ENCODE data around the gene DENND5B. TPM values are rescaled to one million over a fixed set of nuclear protein-coding genes. Genes with fewer than 3 reads are reported as not detected.
"Not testable (repeated sequence)": the region's sequence is repeated elsewhere in the genome, so short reads cannot be mapped to it uniquely, and the experiment has no call there.

The DENND5B gene
- total RNA-seq, 1 donor from 2014 or later = 20.0 TPM

DNA sequence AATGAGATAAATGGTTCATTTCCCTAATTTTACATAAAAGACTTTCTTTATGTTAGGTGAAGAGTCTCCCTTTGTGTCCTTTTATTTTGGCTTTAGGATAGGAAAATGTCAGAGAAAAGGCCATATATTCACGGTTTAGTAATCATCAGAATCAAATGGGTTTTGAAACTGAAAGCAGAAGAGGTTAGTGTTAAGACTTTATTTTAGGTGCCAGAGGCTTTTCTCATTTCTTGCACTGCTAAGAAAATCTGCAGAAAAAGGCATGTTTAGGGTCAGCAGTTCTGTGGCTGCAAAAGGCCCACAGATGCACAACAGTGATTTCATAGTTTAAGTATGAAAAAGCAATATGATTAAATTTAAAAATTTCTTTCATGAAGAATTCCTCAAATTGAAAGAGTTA is 184.6 kb downstream of the DENND5B start:
- H3K27ac Mint-ChIP-seq (ENCODE audit: unreplicated experiment) = no peak overlapping the region

DNA sequence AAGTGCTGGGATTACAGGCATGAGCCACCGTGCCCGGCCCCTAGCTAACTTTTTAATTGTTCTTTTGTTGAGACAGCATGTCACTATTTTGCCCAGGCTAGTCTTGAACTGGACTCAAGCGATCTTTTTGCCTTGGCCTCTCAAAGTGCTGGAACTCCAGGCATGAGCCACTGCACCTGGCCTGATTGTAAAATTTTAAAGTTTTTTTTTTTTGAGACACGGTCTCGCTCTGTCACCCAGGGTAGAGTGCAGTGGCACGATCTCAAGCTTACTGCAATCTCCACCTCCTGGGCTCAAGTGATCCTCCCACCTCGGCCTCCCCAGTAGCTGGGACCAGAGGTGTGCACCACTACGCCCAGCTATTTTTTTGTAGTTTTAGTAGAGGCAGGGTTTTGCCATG is 185.9 kb downstream of the DENND5B start:
- peaks cover 6% of the 10 kb centered on the region for H3K4me1 Mint-ChIP-seq (ENCODE audit: unreplicated experiment)
- H3K4me3 Mint-ChIP-seq (ENCODE audit: unreplicated experiment) = no peak overlapping the region
- H3K27me3 Mint-ChIP-seq (ENCODE audit: unreplicated experiment) = no peaks in the 10 kb centered on the region
- TF ChIP-seq, protein P1, sequence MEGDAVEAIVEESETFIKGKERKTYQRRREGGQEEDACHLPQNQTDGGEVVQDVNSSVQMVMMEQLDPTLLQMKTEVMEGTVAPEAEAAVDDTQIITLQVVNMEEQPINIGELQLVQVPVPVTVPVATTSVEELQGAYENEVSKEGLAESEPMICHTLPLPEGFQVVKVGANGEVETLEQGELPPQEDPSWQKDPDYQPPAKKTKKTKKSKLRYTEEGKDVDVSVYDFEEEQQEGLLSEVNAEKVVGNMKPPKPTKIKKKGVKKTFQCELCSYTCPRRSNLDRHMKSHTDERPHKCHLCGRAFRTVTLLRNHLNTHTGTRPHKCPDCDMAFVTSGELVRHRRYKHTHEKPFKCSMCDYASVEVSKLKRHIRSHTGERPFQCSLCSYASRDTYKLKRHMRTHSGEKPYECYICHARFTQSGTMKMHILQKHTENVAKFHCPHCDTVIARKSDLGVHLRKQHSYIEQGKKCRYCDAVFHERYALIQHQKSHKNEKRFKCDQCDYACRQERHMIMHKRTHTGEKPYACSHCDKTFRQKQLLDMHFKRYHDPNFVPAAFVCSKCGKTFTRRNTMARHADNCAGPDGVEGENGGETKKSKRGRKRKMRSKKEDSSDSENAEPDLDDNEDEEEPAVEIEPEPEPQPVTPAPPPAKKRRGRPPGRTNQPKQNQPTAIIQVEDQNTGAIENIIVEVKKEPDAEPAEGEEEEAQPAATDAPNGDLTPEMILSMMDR (IDR thresholded peaks at IDR 0.05; ENCODE audit: unreplicated experiment) = no peak
- H3K36me3 Mint-ChIP-seq (ENCODE audit: low read depth, unreplicated experiment) = no peaks in the 10 kb centered on the region
- H3K9me3 Mint-ChIP-seq (ENCODE audit: unreplicated experiment) = no peaks in the 10 kb centered on the region
- DNase-seq (ENCODE audit: low spot score) = no peak
- H3K27ac Mint-ChIP-seq (ENCODE audit: unreplicated experiment) = no peak overlapping the region

More for the DNA sequence above, 184.6 kb downstream of the DENND5B start:
- no peaks in the 10 kb centered on the region for H3K36me3 Mint-ChIP-seq (ENCODE audit: low read depth, unreplicated experiment)
- TF ChIP-seq, protein P1 (IDR thresholded peaks at IDR 0.05; ENCODE audit: unreplicated experiment) = no peak
- no peak overlapping the region for H3K4me3 Mint-ChIP-seq (ENCODE audit: unreplicated experiment)
- DNase-seq (ENCODE audit: low spot score) = no peak
- H3K9me3 Mint-ChIP-seq (ENCODE audit: unreplicated experiment) = no peaks in the 10 kb centered on the region
- peaks cover 1% of the 10 kb centered on the region for H3K4me1 Mint-ChIP-seq (ENCODE audit: unreplicated experiment)
- no peaks in the 10 kb centered on the region for H3K27me3 Mint-ChIP-seq (ENCODE audit: unreplicated experiment)

DNA sequence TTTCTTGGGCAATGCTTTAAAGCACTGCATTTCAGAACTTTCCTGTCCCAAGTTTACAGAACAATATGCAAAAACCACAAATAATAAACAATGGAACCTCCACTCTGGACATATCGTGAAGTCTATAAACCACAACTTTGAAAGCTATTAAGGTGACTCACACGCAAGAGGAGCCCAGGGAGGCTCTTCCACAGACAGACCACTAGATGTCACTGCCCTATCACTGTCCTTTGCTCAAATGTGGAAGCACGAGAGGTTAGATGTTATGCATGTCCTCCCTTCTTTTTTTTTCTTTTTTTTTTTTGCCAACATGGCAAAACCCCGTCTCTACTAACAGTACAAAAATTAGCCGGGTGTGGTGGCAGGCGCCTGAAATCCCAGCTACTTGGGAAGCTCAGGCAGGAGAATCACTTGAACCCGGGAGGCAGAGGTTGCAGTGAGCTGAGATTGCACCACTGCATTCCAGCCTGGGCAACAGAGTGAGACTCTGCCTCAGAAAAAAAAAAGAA is 187.8 kb downstream of the DENND5B start:
- not testable (repeated sequence) for H3K36me3 Mint-ChIP-seq (ENCODE audit: low read depth, unreplicated experiment); H3K9me3 Mint-ChIP-seq (ENCODE audit: unreplicated experiment); H3K27ac Mint-ChIP-seq (ENCODE audit: unreplicated experiment); H3K4me1 Mint-ChIP-seq (ENCODE audit: unreplicated experiment); H3K4me3 Mint-ChIP-seq (ENCODE audit: unreplicated experiment); H3K27me3 Mint-ChIP-seq (ENCODE audit: unreplicated experiment)
- peak; percentile 58 for DNase-seq (ENCODE audit: low spot score)
- TF ChIP-seq, protein P1 (IDR thresholded peaks at IDR 0.05; ENCODE audit: unreplicated experiment) = peak; percentile 59

DNA sequence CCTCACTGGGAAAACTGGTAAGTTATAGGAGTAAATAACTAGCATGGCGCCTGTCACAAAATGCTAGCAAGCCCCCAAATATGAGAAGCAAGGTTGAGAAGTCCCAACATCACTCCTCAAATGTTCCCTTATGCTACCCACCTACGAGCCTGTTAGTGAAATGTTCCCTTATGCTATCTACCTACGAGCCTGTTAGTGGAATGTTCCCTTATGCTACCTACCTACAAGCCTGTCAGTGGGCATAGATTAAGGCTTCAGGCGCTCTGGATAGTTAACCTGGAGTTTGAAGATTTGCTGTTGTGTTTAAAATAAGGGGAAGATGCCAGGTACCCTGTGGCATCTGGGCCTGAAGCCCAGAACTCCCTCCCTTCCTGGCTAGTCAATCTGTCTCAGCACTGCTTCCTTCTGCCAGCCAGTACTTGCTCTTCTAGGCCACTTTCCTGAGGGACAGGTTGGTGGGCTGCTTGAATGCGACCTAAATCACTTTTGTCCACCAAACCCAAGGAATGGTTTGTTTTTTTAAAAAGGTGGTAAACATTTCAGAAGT is 197.9 kb downstream of the DENND5B start:
- Mint-ChIP-seq H3K9me3 (ENCODE audit: unreplicated experiment) (no peaks in the 10 kb centered on the region), H3K27me3 (ENCODE audit: unreplicated experiment) (peaks cover 2% of the 10 kb centered on the region), H3K4me1 (ENCODE audit: unreplicated experiment) (peaks cover 4% of the 10 kb centered on the region), H3K4me3 (ENCODE audit: unreplicated experiment) (no peak overlapping the region), H3K27ac (ENCODE audit: unreplicated experiment) (no peak overlapping the region), H3K36me3 (ENCODE audit: low read depth, unreplicated experiment) (peaks cover 5% of the 10 kb centered on the region)
- DNase-seq (ENCODE audit: low spot score) = no peak
- TF ChIP-seq, protein P1 (IDR thresholded peaks at IDR 0.05; ENCODE audit: unreplicated experiment) = no peak

DNA sequence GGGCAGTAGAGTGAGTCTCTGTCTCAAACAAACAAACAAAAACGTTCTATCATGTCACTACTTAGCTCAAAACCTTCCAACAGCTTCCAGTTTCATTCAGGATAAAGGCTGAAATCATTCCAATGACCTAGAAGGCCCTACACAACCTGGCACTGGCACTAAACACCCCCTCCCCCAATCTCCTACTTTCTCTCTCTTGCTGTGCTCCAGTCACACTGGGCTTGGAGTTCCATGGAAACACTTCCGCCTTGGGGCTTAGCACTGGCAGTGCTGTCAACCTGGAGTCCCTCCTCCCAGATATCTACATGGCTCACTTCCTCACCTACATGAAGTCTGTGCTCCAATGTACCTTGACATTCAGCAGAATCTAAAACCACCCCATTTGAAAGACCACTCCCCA is 199.9 kb downstream of the DENND5B start:
- Mint-ChIP-seq H3K27me3 (ENCODE audit: unreplicated experiment) (peaks cover 2% of the 10 kb centered on the region), H3K27ac (ENCODE audit: unreplicated experiment) (peak overlapping the region; percentile 44), H3K4me1 (ENCODE audit: unreplicated experiment) (peaks cover 20% of the 10 kb centered on the region), H3K36me3 (ENCODE audit: low read depth, unreplicated experiment) (peaks cover 5% of the 10 kb centered on the region), H3K4me3 (ENCODE audit: unreplicated experiment) (peak overlapping the region; percentile 39), H3K9me3 (ENCODE audit: unreplicated experiment) (no peaks in the 10 kb centered on the region)
- no peak for DNase-seq (ENCODE audit: low spot score)
- TF ChIP-seq, protein P1 (IDR thresholded peaks at IDR 0.05; ENCODE audit: unreplicated experiment) = no peak

Measured in endothelial cell (in vitro differentiated cells).